ENCODE data around the gene NFXL1.
"Not testable (repeated sequence)": the region's sequence is repeated elsewhere in the genome, so short reads cannot be mapped to it uniquely, and the experiment has no call there.

The NFXL1 gene

GRCh38 chr4:47914220-47914925, at the start of gene NFXL1:
Gene NFXL1, minus strand, starts transcription at chr4:47914583. Its CDS starts 380 bp downstream, at chr4:47914203.
- DNase-seq = peak; percentile 98

GRCh38 chr4:47954677-47955076, 40.3 kb upstream of the NFXL1 start:
- DNase-seq = no peak

- no peak for DNase-seq
Measured at GRCh38 chr4:47954245-47954644, 39.9 kb upstream of the NFXL1 start.

GRCh38 chr4:47945930-47946726, 31.7 kb upstream of the NFXL1 start:
- no peak for DNase-seq

- no peak for DNase-seq
Measured at GRCh38 chr4:47942081-47942819, 27.9 kb upstream of the NFXL1 start.

GRCh38 chr4:47939456-47939855, 25.1 kb upstream of the NFXL1 start:
- DNase-seq = no peak

GRCh38 chr4:47936336-47936735, 22.0 kb upstream of the NFXL1 start:
- DNase-seq = no peak

- DNase-seq = peak; percentile 51
Measured at GRCh38 chr4:47933840-47934239, 19.5 kb upstream of the NFXL1 start.

- DNase-seq = peak; percentile 93
Measured at GRCh38 chr4:47930971-47931804, 16.8 kb upstream of the NFXL1 start.

GRCh38 chr4:47929682-47930201, 15.4 kb upstream of the NFXL1 start:
- DNase-seq = no peak

GRCh38 chr4:47926667-47927258, 12.4 kb upstream of the NFXL1 start:
- peak; percentile 49 for DNase-seq

GRCh38 chr4:47923261-47923608, 8.9 kb upstream of the NFXL1 start:
- not testable (repeated sequence) for DNase-seq

GRCh38 chr4:47922436-47923260, 8.3 kb upstream of the NFXL1 start:
- not testable (repeated sequence) for DNase-seq

GRCh38 chr4:47917163-47917562, 2.8 kb upstream of the NFXL1 start:
- not testable (repeated sequence) for DNase-seq

GRCh38 chr4:47915378-47915777, 995 bp upstream of the NFXL1 start:
- DNase-seq = no peak

- no peak for DNase-seq
Measured at GRCh38 chr4:47914926-47915237, 499 bp upstream of the NFXL1 start.

- DNase-seq = peak; percentile 11
Measured at GRCh38 chr4:47913861-47914219, 543 bp downstream of the NFXL1 start.

- DNase-seq = peak; percentile 38
Measured at GRCh38 chr4:47913330-47913729, 1.1 kb downstream of the NFXL1 start.

- DNase-seq = no peak
Measured at GRCh38 chr4:47907089-47907646, 7.2 kb downstream of the NFXL1 start.

GRCh38 chr4:47899639-47900038, 14.7 kb downstream of the NFXL1 start:
- DNase-seq = no peak

- no peak for DNase-seq
Measured at GRCh38 chr4:47891928-47892327, 22.5 kb downstream of the NFXL1 start.
